ENCODE results near the gene SALL1. TPM values are rescaled to one million over a fixed set of nuclear protein-coding genes. Genes with fewer than 3 reads are reported as not detected.

SALL1 gene
- total and polyA plus RNA-seq, 9 of the 15 experiments (the other 6 are each of a cell fraction or from before 2014, with no cell fraction given), result not detected

DNA sequence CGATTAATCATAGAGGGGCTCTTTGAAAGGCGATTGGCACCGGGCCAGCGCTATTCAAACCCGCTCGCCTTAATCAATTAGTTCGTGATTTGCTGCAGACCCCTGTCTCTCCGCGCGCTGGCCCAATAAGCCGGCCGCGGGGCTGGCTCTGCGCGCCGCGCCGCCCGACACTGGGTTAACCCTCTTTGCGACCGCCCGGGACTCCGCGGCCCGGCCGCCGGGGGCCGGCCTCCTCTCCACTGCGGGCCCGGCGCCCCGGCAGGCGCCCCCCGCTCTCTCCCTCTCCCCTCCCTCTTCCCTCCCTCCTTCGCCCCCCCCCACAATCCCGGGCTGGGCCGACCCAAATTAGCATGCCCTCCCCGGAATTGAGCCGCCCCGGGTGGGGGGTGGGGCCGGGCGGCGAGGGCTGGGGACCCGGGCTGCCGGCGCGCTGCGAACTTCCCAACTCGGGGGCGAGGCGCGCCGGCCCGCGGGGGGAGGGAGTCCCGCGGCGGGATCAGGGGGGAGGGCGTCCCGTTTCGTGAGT is 428 bp upstream of the SALL1 start:
- Histone ChIP-seq H3K4me1 (replicated peaks in 1 of 2; ENCODE audit: control insufficient read depth in 2 of 2, insufficient read depth in 2 of 2, low read length in 2 of 2) (no peaks in the 10 kb centered on the region; a peak in 1 of 5 replicates), H3K4me2 (ENCODE audit: insufficient read depth, low read length) (no peak overlapping the region), H2AFZ (ENCODE audit: low read depth, low read length) (no peak overlapping the region), H3K36me3 (ENCODE audit: control insufficient read depth, insufficient read depth, low read length) (no peaks in the 10 kb centered on the region), H4K20me1 (replicated peaks; ENCODE audit: control insufficient read depth, insufficient read depth, low read length) (no peaks in the 10 kb centered on the region), H3K9me3 (replicated peaks; ENCODE audit: control insufficient read depth, insufficient read depth, low read depth, low read length) (no peaks in the 10 kb centered on the region), H3K9ac (ENCODE audit: insufficient read depth in 1 of 2, low read depth in 2 of 2, low read length in 2 of 2) (no peak overlapping the region), H3K4me3 (no peak overlapping the region), H3K9me1 (ENCODE audit: control insufficient read depth, insufficient read depth, low read length) (no peaks in the 10 kb centered on the region), H3K27me3 (ENCODE audit: control insufficient read depth in 2 of 2, insufficient read depth in 2 of 2, low read length in 2 of 2) (peaks cover 0 to 23% of the 10 kb centered on the region in 2 experiments; a peak in 1 of 5 replicates), H3K79me2 (ENCODE audit: control insufficient read depth, insufficient read depth, low read length) (no peaks in the 10 kb centered on the region), H3K27ac (ENCODE audit: extremely low read depth, low read depth, low read length) (no peak overlapping the region)
- no peak for DNase-seq (ENCODE audit: extremely low read depth in 1 of 4, low spot score in 3 of 4)
- CTCF ChIA-PET (ENCODE audit: low intra/inter-chr PET ratio), result no interaction called here
- POLR2A ChIA-PET, result no interaction called here
- WGBS (ENCODE audit: insufficient coverage, low coverage, missing lambda C conversion rate), result 20% methylated on average over 6 of the region's 61 CpGs
- no TSS peak for BruUV-seq (replicated peaks)
- in situ Hi-C loops (cut with MboI), result no loop called here
- ATAC-seq, result no peak
- intact Hi-C loops (cut with micrococcal nuclease), result no loop called here
- TF ChIP-seq ZNF146 (CRISPR knock-in tag; IDR thresholded peaks at IDR 0.05; ENCODE audit: unreplicated experiment) (no peak), EP300 (IDR thresholded peaks at IDR 0.05; ENCODE audit: low read length) (no peak), SETDB1 (IDR thresholded peaks at IDR 0.05; ENCODE audit: low read length) (no peak), CCAR2 (IDR thresholded peaks at IDR 0.05; ENCODE audit: low read depth, low read length) (no peak), PURB (CRISPR knock-in tag; IDR thresholded peaks at IDR 0.05; ENCODE audit: low read depth) (no peak), MAFF (IDR thresholded peaks at IDR 0.05; ENCODE audit: low read length) (no peak), CHD1 (IDR thresholded peaks at IDR 0.05; ENCODE audit: low read length) (no peak), ZNF175 (CRISPR knock-in tag; IDR thresholded peaks at IDR 0.05; ENCODE audit: low read depth) (no peak)
- TF ChIP-seq, protein P1, sequence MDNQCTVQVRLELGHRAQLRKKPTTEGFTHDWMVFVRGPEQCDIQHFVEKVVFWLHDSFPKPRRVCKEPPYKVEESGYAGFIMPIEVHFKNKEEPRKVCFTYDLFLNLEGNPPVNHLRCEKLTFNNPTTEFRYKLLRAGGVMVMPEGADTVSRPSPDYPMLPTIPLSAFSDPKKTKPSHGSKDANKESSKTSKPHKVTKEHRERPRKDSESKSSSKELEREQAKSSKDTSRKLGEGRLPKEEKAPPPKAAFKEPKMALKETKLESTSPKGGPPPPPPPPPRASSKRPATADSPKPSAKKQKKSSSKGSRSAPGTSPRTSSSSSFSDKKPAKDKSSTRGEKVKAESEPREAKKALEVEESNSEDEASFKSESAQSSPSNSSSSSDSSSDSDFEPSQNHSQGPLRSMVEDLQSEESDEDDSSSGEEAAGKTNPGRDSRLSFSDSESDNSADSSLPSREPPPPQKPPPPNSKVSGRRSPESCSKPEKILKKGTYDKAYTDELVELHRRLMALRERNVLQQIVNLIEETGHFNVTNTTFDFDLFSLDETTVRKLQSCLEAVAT (IDR thresholded peaks at IDR 0.05), result no peak
- TF ChIP-seq, protein P2, sequence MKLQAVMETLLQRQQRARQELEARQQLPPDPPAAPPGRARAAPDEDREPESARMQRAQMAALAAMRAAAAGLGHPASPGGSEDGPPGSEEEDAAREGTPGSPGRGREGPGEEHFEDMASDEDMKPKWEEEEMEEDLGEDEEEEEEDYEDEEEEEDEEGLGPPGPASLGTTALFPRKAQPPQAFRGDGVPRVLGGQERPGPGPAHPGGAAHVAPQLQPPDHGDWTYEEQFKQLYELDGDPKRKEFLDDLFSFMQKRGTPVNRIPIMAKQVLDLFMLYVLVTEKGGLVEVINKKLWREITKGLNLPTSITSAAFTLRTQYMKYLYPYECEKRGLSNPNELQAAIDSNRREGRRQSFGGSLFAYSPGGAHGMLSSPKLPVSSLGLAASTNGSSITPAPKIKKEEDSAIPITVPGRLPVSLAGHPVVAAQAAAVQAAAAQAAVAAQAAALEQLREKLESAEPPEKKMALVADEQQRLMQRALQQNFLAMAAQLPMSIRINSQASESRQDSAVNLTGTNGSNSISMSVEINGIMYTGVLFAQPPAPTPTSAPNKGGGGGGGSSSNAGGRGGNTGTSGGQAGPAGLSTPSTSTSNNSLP (IDR thresholded peaks at IDR 0.05; ENCODE audit: borderline replicate concordance, low read depth, low read length), result no peak
- TF ChIP-seq, protein P3, sequence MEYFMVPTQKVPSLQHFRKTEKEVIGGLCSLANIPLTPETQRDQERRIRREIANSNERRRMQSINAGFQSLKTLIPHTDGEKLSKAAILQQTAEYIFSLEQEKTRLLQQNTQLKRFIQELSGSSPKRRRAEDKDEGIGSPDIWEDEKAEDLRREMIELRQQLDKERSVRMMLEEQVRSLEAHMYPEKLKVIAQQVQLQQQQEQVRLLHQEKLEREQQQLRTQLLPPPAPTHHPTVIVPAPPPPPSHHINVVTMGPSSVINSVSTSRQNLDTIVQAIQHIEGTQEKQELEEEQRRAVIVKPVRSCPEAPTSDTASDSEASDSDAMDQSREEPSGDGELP (CRISPR knock-in tag; IDR thresholded peaks at IDR 0.05; ENCODE audit: borderline replicate concordance), result no peak
- TF ChIP-seq, protein P4, sequence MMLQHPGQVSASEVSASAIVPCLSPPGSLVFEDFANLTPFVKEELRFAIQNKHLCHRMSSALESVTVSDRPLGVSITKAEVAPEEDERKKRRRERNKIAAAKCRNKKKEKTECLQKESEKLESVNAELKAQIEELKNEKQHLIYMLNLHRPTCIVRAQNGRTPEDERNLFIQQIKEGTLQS (IDR thresholded peaks at IDR 0.05), result no peak
- TF ChIP-seq, protein P4 (CRISPR knock-in tag; conservative IDR thresholded peaks at IDR 0.05), result no peak
- no peak for FAIRE-seq

All from K562 (cell line).